GM19023 (cell line): Measurements from ENCODE around the gene CYP19A1.

Experiments used
- ATAC-seq: cut with Tn5 transposase; IDR thresholded peaks from one replicate; pipeline ENCODE4 v1.9.1; 2021; ENCODE audit warnings: mild to moderate bottlenecking, moderate library complexity; ENCODE audit not compliant: unreplicated experiment

CYP19A1 gene

DNA sequence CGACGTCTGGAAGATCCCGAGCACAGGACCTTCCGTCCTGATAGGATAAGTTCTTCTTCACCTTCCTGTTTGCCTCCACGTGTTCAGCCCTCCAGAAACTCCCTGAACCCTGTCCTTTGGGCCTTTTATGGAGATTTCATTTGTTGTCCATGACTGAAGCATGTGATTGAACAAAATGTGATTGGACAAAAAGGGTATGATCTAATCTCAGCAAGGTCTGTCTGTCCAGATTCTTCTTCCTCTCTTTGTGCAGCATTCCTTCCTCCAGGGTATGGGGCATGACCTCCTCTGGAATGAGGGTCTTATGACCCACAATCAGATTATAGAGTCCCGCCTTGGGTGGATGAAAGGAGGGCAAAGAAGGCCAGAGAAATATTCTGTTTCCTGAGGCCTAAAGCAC lies at the start of gene CYP19A1:
Gene CYP19A1, minus strand, starts transcription at position 101 of the 400 bp plus-strand sequence. CDS start 95,684 bp downstream, outside the sequence.
- no peak for ATAC-seq

DNA sequence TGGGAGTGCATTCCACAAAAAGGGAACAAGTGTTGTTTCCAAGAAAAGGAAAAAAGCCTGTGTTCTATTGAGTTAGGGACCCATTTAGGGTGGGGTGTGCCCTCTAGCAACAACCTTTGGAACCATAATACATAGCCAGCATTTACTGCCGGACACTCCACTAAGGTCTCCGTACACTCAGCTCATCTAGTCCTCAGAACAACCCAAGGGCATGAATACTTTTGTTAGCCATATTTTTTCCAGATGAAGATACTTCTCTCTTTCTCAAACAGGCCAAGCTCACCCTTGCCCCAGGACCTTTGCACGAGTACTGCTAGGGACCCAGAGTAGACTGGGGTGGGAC lies 49.3 kb upstream of the CYP19A1 start:
- no peak for ATAC-seq

DNA sequence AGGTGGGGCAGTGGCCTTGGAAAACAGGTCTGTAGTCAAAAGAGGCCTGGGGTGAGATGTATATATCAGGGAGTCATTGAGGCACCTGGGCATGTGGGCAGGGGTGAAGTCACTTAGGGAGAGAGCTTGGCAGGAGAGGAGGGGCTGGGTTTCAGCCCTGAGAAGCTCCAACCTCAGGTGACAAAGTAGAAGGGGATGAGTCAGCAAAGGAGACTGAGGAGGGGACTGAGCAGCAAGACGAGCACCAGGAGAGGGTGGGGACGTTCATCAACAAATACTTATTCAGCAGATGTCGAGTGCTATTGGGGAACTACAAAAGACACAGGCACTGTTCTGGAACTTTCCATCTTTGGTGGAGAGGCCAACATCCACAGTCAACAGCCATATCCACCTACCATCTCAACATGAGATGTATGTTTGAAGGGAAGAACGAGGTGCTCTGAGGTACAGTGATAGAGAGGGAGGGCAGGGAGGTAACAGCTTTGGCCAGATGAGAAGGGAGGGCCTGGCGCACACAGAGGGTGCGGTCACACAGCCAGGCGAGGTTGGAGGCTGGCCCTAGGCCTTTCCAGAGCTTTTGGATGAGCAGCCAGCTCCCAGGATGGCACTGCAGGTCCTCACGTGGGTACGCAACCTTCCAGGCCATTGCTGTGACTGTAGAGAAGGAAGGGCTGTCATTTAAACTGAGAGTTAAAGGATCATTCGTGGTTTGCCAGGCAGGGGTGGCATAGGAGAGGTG lies 48.7 kb upstream of the CYP19A1 start:
- ATAC-seq: no peak

DNA sequence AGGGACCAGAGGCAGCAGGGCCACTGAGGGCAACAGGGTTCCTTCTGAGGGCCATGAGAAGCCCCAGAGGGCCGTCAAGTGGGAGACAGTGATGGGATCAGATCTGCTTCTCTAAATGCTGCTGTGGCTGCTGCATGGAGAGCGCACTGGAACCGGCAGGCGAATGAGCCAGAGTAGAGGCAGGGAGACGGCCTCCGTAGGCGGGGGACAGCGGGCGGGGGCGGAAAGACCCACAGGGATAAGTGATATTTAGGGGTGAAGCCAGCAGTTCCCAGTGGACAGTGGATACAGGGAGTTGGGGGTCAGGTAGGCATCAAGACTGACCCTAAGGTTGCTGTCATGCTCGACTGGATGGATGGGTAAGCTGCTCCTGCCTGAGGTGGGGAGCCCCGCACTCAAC lies 48.1 kb upstream of the CYP19A1 start:
- ATAC-seq: no peak

DNA sequence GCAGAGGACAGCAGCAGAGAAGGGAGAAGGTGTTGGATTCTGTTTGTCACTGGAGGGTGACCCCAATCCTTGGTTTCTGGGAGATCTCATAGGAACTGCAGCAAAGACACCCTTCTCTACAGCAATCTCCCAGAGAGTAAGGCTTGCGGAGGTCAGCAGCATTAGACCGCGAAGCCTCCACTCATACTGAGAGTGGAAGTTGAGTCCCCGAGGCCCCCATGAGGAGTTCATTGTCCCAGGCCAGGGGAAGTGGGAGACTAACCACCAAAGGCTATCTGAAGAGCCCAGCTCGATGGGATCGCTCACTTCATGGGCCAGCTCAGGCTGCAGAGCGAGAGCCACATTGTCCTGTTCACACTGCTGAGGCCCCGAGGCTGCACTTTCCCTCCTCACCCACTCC lies 47.6 kb upstream of the CYP19A1 start:
- no peak for ATAC-seq

DNA sequence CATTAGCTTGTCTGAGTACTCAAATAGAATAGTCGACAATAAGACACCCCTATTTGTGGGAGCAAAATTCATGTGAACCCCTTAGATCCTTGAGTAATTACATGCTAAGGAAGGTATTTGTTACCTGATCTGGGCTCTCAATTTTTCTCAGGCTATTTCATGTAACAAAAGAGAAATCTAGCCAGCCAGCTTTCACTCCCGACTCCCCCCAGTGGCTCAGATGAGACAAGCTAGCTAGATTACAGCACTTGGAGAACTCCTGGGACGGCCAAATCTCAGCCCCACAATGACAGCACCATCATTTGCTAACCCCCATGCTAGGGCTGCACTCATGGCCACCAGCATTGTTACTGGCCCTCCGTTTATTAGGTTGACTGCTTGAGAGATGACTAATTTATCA lies 44.4 kb upstream of the CYP19A1 start:
- no peak for ATAC-seq

DNA sequence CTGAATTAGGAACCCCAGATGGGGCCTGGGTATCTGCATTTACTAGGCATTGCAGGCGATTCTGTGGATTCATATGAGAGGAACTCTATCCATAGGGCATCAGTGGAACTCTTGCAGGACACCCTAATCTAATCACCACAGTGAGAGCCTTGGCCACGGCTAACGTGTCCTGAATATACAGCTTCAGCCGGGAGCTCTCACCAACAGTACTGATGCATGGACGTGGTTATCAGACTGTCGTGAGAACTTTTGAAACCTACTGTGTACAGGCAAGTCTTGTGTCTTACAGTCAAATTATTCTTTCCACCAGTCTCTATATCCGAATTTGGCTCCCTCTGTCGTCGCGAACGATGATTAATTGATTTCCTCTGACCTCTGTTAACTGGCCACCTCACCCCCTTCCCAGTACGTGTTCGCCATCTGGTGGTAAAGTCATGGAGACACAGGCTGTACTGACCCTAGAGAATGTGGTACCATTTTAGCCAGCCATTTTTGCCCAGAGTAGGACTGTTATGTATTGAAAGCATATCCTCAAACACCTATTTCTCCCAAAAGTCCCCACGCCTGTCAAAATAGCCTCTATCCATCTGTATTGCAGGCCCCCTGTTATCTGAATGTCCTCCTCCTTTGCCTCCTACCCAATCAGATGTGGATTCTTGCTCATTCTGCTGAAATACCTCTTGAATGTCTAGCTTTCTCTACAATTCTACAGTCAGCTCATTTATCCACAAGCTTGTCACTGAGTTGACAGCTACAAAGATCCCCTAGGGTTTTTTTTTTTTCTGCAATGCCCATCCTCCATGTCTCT lies 42.8 kb upstream of the CYP19A1 start:
- ATAC-seq: peak; percentile 89

DNA sequence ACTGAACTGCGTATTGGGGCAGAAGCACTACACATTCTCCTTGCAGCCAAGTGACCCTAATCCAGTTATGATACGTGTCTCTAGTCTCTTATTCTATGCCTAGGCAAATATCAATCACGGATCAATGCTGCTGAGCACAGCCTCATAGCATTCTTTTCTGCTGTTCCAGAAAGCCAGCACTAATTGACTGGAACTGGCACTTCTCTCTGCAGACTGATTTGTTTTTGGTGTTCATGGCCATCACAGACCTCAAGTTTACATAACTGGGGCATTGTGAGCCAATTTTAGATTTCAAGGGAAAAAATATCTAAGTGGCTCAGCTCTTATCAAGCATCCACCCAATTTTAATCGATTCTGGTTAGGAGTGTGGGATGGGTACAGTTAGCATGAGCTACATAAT lies 41.0 kb upstream of the CYP19A1 start:
- ATAC-seq: no peak

DNA sequence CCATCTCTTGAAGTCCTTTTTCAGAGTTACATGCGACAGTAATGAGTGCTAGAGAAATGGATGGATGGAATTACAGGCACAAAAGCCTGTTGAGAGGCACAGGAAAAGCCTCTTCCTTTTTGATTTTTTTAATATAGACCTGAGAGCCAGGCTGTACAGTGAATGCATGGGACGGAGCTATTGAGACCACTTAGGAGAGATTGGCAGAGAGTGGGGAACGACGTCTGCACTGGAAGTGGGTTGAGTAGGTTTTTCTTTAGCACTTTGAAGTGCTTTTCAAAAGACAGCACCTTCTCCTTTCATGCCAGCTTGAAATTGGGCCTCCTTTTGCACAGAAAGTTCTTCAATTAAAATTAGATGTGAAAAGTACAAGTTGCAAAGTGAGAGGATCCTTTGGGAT lies 40.0 kb upstream of the CYP19A1 start:
- no peak for ATAC-seq

DNA sequence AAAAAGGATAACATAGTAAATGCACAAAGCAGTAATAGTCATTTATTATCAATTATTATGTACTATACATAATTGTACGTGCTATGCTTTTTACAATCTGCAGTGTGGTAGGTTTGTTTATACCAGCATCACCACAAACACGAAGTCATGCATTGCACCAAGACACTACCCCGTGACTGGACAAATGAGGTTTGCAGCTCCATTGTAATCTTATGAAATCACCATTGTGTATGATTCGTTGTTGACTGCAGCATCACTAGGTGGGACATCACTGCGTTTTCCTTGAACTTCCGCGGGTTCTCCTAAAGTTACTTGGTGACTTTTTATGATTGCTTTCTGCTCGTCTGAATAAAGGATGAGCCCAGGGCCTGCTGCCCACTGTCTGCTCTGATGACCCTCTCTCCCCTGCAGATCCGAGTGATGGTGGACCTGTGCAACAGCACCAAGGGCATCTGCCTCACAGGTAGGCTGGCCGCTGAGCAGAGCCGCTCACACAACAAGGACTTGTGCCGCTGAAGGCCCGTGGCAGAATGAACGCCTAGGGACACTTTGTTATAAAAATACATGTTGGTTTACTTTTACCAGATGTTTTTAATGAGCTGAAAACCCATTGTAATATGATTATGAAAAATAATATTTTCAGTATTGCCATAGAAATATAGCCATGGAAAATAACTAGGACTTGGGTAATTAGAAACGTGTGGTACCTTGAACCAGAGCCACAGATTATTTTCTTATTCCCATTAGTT lies 38.8 kb upstream of the CYP19A1 start:
- no peak for ATAC-seq

DNA sequence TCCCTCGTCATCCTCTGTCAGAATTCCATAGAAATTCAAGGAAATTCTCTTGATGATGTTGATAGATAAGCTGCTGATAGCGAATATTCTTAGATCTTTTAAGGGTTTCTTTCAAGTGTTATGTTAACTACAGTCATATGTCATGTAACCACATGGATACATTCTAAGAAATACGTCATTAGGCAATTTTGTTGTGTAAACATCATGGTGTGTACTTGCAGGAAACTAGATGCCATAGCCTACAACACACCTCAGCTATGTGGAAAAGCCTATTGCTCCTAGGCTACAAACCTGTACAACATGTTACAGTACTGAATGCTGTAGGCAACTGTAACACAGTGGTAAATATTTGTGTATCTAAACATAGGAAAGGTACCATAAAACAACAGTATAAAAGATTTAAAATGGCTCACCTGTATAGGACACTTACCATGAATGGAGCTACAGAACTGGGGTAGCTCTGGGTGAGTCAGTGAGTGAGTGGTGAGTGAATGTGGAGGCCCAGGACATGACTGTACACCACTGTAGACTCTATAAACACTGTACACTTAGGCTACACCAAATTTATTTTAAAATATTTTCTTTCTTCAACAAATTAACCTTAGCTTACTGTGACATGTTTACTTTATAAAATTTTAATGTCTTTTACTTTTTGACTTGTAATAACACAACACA lies 37.7 kb upstream of the CYP19A1 start:
- ATAC-seq: no peak

DNA sequence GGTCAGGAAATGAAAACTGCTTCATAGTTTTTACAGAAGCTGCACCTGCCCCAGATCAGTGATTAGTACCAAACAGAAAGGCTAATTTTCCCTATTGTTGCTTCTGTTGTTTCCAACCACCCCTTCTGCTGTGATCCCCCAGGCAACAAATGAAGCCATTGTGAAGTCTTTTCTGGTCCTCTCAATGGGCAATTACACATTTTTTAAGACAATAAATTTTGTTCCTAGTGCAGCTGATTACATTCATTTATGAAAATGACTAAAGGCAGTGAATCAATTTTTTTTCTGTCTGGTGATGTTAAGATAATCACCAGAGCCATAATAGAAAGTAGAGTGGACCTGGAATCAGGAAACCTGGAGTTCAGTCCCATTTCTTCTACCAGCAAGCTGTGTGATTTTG lies 35.7 kb upstream of the CYP19A1 start:
- no peak for ATAC-seq

DNA sequence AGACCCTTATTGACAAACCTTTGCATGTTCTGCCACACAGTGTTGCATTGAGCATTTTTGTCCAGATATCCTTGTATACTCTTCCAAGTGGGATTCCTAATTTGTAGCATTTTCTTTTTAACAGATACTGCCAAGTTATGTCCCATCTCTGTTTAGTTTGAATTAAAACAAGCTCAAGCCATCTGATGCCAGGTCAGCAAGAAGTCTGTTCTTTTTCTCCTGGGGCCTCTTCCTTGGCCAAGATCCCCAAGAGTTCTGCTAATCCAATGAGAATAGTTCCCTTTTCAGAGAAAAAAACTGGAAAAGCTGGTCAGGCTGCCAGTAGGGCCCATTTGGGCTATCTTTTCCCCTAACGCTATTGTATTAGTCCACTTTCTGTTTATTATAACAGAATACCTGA lies 32.9 kb upstream of the CYP19A1 start:
- no peak for ATAC-seq

DNA sequence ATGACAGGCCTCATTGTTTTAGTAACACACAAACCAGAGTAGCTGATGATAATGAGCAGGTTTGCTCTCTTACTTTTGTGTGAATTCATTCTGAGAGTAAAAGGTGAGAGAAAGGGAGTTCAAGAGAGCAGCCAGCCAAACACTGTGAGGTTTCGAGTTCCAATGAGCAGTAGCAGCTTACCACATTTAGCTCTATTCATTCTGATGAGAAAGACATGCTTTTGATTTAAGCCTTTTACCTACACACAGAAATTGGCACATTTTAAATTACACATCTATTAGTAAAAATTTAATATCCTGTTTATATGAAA lies 31.0 kb upstream of the CYP19A1 start:
- no peak for ATAC-seq

DNA sequence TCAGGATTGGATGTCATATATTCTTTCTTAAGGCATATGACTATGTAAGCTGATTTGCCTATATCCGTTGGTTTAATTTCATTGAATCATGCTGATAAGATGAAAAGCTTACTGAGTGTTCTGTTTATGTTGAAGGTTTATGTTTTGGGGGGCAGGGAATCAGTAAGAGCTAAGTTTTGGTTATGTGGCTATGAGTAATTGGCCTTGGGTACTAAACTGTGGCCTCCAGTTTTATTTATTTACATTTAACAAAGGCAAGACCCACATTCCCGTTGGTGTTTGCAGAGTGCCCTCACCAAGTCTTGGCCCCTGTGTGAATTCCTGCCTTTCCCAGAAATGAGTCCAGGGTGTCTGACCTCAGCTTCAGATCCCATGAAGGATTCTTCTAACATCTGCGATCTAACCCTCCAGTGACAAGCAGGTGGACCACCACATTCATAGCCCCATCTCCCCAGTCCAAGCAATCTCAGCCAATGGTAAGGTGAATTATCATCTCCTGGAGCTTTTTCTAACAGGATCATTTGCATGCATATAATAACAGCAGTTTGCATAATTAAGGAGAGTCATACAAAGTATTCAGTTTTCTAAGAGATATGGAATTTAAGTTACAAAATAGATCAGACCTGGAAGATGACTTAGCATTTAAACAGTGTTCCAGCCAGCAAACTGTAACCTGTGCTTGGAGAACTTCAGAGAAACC lies 30.5 kb upstream of the CYP19A1 start:
- no peak for ATAC-seq

DNA sequence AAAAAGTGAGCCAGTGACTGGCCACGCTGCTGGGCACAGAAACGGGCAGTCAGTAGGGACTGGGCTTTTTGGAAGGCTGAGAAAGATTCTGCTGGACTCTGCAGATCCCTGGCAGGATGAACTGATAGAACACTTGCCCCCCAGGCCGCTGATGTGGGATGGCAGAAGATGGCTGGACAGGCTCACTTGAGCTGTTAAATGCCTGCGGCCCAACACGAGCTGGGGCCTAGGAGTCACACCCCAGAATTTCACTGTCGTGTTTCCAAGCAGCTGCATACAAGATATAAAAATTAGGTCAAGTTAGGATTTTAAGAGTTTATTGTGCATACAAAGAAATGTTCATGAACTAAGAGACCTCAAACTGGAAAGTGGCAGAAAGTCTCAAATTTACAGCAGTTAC lies 29.9 kb upstream of the CYP19A1 start:
- no peak for ATAC-seq

DNA sequence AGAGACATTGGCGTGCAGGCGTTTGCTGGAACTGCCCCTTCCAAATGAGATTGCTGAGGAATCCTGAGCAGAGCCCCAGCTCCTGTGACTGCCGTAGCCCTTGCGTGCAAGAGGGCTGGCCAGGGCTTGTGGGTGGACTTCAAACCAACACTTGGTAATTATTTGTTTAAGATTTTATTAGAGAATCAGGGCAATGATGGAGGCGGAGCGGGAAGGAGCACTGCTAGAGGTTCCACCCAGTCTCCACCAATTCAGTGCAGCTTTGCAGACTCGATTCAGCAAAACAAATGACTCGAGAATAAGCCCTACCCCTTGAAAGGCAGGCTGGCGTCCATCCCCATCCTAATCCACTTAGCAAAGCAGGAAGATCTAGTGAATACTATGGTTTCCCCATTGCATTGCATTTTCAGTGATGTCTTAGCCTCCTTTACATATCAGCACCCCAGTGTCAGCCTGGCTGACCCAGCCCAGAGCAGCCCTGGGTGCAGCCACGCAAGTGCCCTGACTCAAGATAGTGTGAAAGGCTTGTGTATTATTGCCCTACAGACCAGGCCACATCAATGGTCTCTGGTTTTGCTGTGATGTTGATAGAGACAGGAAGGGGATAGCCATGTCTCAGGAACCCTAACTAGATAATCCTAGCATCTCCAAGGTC lies 29.1 kb upstream of the CYP19A1 start:
- ATAC-seq: no peak

DNA sequence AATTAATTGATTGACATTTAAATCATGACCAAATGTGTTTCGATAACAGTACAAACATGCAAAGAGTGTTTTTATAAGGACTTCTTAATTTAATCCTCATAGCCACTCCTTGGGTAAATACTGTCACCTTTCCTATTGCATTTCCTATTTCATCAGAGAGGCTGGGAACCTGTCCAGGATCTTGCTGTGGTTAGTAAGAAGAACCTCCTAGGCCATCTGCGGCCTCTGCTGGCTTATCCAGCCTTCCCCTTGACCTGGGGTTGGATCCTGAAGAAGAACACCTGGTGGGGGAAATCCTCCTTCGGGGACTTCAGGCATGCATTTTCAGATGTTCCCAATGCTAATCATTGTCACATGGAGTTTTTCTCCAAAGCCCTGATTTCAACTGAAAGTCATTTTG lies 28.5 kb upstream of the CYP19A1 start:
- no peak for ATAC-seq

DNA sequence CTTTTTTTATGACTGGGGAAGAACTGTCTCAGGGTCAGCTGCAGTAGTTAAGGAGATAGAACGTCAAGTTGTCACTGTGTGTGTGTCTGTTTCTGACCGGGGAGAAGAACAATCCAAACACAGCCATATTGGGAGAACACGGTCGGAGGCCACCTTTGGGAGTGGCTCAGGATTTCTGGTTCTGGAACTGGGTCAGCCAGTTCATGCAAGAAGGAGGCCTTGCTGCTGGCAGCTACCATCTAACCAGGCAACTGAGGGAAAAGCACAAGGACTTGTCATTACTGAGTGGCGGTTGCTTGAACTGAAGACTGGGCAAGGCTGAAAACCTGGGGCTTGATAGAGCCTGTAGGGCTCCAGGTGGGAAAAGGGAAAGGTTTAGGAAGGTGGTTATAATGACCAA lies 27.7 kb upstream of the CYP19A1 start:
- no peak for ATAC-seq

DNA sequence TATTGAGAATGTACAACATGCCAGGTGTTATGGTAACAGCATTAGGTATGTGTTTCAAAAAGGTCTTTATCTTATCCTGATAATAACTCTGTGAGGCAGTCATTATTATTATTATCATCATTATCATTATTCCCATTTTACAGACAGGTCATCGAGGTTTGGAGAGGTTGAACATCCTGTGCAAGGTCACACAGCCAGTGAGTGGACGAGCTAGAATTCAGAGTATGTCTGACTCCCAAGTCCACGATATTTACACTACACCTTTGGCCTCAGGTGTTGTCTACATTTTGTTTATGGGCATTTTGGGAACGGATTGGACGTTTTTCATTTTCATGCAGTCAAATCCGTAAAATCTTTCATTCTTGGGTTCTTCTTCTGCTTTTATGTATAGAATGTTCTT lies 27.0 kb upstream of the CYP19A1 start:
- no peak for ATAC-seq
